ENCODE measurements around the gene SERPINA4.

DNA sequence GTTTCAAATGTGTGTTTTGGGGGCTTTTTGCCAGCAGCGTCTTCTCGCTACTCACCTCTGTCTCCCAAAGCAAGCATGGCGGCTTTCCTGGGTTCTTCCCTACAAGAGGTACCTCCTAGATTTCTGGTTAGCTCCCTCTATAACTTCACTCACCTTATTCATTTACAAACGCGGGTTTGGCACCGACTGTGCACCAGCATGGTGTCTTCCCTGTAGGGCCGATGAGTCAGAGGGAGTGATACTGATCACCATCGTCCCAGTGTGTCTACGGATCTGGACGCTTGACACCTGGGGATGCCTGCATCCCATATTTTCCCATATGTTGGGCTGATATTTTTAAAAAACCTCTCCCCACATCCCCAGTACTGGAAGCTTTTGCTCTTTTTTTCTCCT, 44.0 kb upstream of the SERPINA4 start:
- TF ChIP-seq, protein P1, sequence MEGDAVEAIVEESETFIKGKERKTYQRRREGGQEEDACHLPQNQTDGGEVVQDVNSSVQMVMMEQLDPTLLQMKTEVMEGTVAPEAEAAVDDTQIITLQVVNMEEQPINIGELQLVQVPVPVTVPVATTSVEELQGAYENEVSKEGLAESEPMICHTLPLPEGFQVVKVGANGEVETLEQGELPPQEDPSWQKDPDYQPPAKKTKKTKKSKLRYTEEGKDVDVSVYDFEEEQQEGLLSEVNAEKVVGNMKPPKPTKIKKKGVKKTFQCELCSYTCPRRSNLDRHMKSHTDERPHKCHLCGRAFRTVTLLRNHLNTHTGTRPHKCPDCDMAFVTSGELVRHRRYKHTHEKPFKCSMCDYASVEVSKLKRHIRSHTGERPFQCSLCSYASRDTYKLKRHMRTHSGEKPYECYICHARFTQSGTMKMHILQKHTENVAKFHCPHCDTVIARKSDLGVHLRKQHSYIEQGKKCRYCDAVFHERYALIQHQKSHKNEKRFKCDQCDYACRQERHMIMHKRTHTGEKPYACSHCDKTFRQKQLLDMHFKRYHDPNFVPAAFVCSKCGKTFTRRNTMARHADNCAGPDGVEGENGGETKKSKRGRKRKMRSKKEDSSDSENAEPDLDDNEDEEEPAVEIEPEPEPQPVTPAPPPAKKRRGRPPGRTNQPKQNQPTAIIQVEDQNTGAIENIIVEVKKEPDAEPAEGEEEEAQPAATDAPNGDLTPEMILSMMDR (IDR thresholded peaks at IDR 0.05): no peak
- TF ChIP-seq EP300 (IDR thresholded peaks at IDR 0.05) (no peak), POLR2AphosphoS5 (IDR thresholded peaks at IDR 0.05) (no peak)

Data from suprapubic skin (tissue), 4 donors.